Diencephalon (tissue), 1 donor: ENCODE data around the gene TMEM38A. TPM values are rescaled to one million over a fixed set of nuclear protein-coding genes. Genes with fewer than 3 reads are reported as not detected.

Experiments used
- small RNA-seq: library from RNA; depleted of rRNA; stranded (forward); fragments of <200 nt; gene quantifications from one replicate; pipeline ENCODE3, GENCODE V24; 2014
- total RNA-seq: library from RNA; depleted of rRNA; stranded (reverse); fragments of >200 nt; gene quantifications from one replicate; pipeline ENCODE4 v1.2.3, GENCODE V29; 2014

The TMEM38A gene
- 18.0 TPM for total RNA-seq

GRCh38 chr19:16660763-16661479 lies at the start of gene TMEM38A:
Gene TMEM38A (plus strand): TSS chr19:16661139. CDS start chr19:16661218, 79 bp downstream.

GRCh38 chr19:16628183-16628983 lies 32.6 kb upstream of the TMEM38A start, which contains the start of gene MED26:
Gene MED26 (minus strand): TSS chr19:16628204. CDS start chr19:16627943, 261 bp downstream.

GRCh38 chr19:16659832-16660708 lies 869 bp upstream of the TMEM38A start, which contains the start of gene SMIM7:
Gene SMIM7 (minus strand): TSS chr19:16660144. CDS start chr19:16660110, 34 bp downstream.

Small RNA genes lying within 50 kb of the gene (small RNA-seq; reads per million reads assigned to genes)
- gene AC008737.2, result not detected

Other genes with a start within 250 kb of the TMEM38A start
- 19.8 TPM for gene EPS15L1, start 189.2 kb upstream of the TMEM38A start, total RNA-seq
- gene CALR3, start 165.0 kb upstream of the TMEM38A start, total RNA-seq, result not detected
- gene C19orf44, start 164.7 kb upstream of the TMEM38A start, total RNA-seq, result 6.2 TPM
- 10.1 TPM for gene CHERP, start 118.7 kb upstream of the TMEM38A start, total RNA-seq
- gene SLC35E1, start 88.7 kb upstream of the TMEM38A start, total RNA-seq, result 38.1 TPM
- gene MED26, start 32.9 kb upstream of the TMEM38A start, total RNA-seq, result 4.4 TPM
- gene SMIM7, start 995 bp upstream of the TMEM38A start, total RNA-seq, result 63.7 TPM
- gene NWD1, start 58.7 kb downstream of the TMEM38A start, total RNA-seq, result 4.8 TPM
- 52.6 TPM for gene SIN3B, start 168.3 kb downstream of the TMEM38A start, total RNA-seq
- gene F2RL3, start 227.9 kb downstream of the TMEM38A start, total RNA-seq, result 0.23 TPM